HepG2 (cell line): Measurements from ENCODE around the gene SYNJ2. TPM values are rescaled to one million over a fixed set of nuclear protein-coding genes. Genes with fewer than 3 reads are reported as not detected.

ENCODE experiments used
- ATF1 ChIP-seq: IDR thresholded peaks from 2 replicates; pipeline ENCODE4 v1.6.1; 2016; ENCODE audit warnings: mild to moderate bottlenecking, control low read depth
- CC2D1A ChIP-seq: sonication (generic); formaldehyde crosslinking; IDR thresholded peaks from 2 replicates; pipeline ENCODE4 v1.8.1; 2023; ENCODE audit warnings: mild to moderate bottlenecking, missing genetic modification reagents
- CHD2 ChIP-seq: IDR thresholded peaks from 2 replicates; pipeline ENCODE4 v1.6.1; 2011; ENCODE audit warnings: low read depth, low read length, improper control_type of control experiment
- FOXJ3 ChIP-seq: sonication (generic); formaldehyde crosslinking; IDR thresholded peaks from 2 replicates; pipeline ENCODE4 v1.4.0; 2020; ENCODE audit warnings: missing genetic modification reagents, mild to moderate bottlenecking, borderline replicate concordance
- FOXO1 ChIP-seq: sonication (generic); formaldehyde crosslinking; IDR thresholded peaks from 2 replicates; pipeline ENCODE4 v1.4.0; 2020; ENCODE audit warnings: missing genetic modification reagents
- HIVEP1 ChIP-seq: sonication (generic); formaldehyde crosslinking; IDR thresholded peaks from 2 replicates; pipeline ENCODE4 v1.4.0; 2020; ENCODE audit warnings: mild to moderate bottlenecking, missing genetic modification reagents
- HOXD1 ChIP-seq: sonication (generic); formaldehyde crosslinking; IDR thresholded peaks from 2 replicates; pipeline ENCODE4 v1.5.0; 2020; ENCODE audit warnings: missing genetic modification reagents
- JUND ChIP-seq: sonication (generic); formaldehyde crosslinking; IDR thresholded peaks from 2 replicates; pipeline ENCODE4 v1.8.0; 2022; ENCODE audit warnings: mild to moderate bottlenecking, missing genetic modification reagents
- KAT7 ChIP-seq: IDR thresholded peaks from 2 replicates; pipeline ENCODE4 v1.6.1; 2018; ENCODE audit warnings: borderline replicate concordance, missing compliant biosample characterization
- MIER2 ChIP-seq: IDR thresholded peaks from 2 replicates; pipeline ENCODE4 v1.6.1; 2016; ENCODE audit warnings: missing biosample characterization, missing genetic modification reagents
- NFE2L1 ChIP-seq: sonication (generic); formaldehyde crosslinking; IDR thresholded peaks from 2 replicates; pipeline ENCODE4 v1.4.0; 2020; ENCODE audit warnings: missing genetic modification reagents, mild to moderate bottlenecking, borderline replicate concordance
- NFKBIZ ChIP-seq: IDR thresholded peaks from 2 replicates; pipeline ENCODE4 v1.6.1; 2018; ENCODE audit warnings: missing genetic modification reagents, missing compliant biosample characterization
- NR1H2 ChIP-seq: sonication (generic); formaldehyde crosslinking; IDR thresholded peaks from 2 replicates; pipeline ENCODE4 v1.8.1; 2022; ENCODE audit warnings: low read depth, missing genetic modification reagents, borderline replicate concordance
- PITX1 ChIP-seq: sonication (generic); formaldehyde crosslinking; IDR thresholded peaks from 2 replicates; pipeline ENCODE4 v1.5.1; 2020; ENCODE audit warnings: mild to moderate bottlenecking, missing genetic modification reagents
- SIN3A ChIP-seq: IDR thresholded peaks from 2 replicates; pipeline ENCODE4 v1.6.1; 2011; ENCODE audit warnings: low read depth, mild to moderate bottlenecking, control low read depth, low read length, borderline replicate concordance
- TCF12 ChIP-seq, 2 experiments: fragments of 450-650 bp in 1 of 2; sonication (generic) in 1 of 2; formaldehyde crosslinking in 1 of 2; IDR thresholded peaks; 2 replicates each; pipeline versions ENCODE4 v1.6.1 to v1.8.0; 2017 to 2022; ENCODE audit warnings: antibody characterized with exemption in 1 of 2, mild to moderate bottlenecking in 1 of 2, missing genetic modification reagents in 1 of 2, moderate library complexity in 1 of 2
- TSC22D2 ChIP-seq: sonication (generic); formaldehyde crosslinking; IDR thresholded peaks from 2 replicates; pipeline ENCODE4 v1.5.1; 2020; ENCODE audit warnings: missing genetic modification reagents, mild to moderate bottlenecking, borderline replicate concordance
- ZNF331 ChIP-seq: sonication (generic); formaldehyde crosslinking; IDR thresholded peaks from 2 replicates; pipeline ENCODE4 v1.4.0; 2020; ENCODE audit warnings: missing genetic modification reagents
- ZNF761 ChIP-seq: sonication (generic); formaldehyde crosslinking; conservative IDR thresholded peaks from 2 replicates; pipeline ENCODE4 v1.4.0; 2020; ENCODE audit warnings: mild to moderate bottlenecking, missing genetic modification reagents
- ZSCAN21 ChIP-seq: sonication (generic); formaldehyde crosslinking; IDR thresholded peaks from 2 replicates; pipeline ENCODE4 v1.8.0; 2022; ENCODE audit warnings: mild to moderate bottlenecking, missing genetic modification reagents, moderate library complexity, borderline replicate concordance
- polyA plus RNA-seq, 8 experiments: library from polyadenylated mRNA; depleted of rRNA in 3 of 8; stranded (reverse) in 7 of 8; unstranded in 1 of 8; fragments of >200 nt; fragmentation: Illumina TruSeq in 4 of 8; extraction: Trizol in 4 of 8; gene quantifications; 2 replicates each; pipeline versions ENCODE4 v1.2.1 to v1.2.3, GENCODE V29; 2011 to 2016; ENCODE audit warnings: low read depth in 4 of 8, missing spikeins in 1 of 8, mixed read lengths in 1 of 8; ENCODE audit not compliant: insufficient read depth in 1 of 8
- total RNA-seq, 5 experiments: library from RNA; depleted of rRNA; stranded (reverse); fragments of >200 nt; fragmentation: Illumina TruSeq; extraction: Trizol; gene quantifications; 2 replicates each; pipeline ENCODE4 v1.2.3, GENCODE V29; 2016; ENCODE audit warnings: low read depth in 1 of 5
- TF ChIP-seq, protein P1 (sequence below): sonication (generic); IDR thresholded peaks from 2 replicates; pipeline ENCODE4 v1.6.1; 2016; ENCODE audit warnings: low read depth, borderline replicate concordance
- TF ChIP-seq, protein P2 (sequence below): sonication (generic); formaldehyde crosslinking; IDR thresholded peaks from 2 replicates; pipeline ENCODE4 v1.5.1; 2020; ENCODE audit warnings: missing genetic modification reagents, mild to moderate bottlenecking, borderline replicate concordance
- TF ChIP-seq, protein P3 (sequence below): IDR thresholded peaks from 2 replicates; pipeline ENCODE4 v1.6.1; 2012; ENCODE audit warnings: low read depth, low read length, improper control_type of control experiment

The SYNJ2 gene
- total and polyA plus RNA-seq, 2 of the 13 experiments (the other 11 are each of a cell fraction or from before 2014, with no cell fraction given), result 39.1 to 57.6 TPM

DNA sequence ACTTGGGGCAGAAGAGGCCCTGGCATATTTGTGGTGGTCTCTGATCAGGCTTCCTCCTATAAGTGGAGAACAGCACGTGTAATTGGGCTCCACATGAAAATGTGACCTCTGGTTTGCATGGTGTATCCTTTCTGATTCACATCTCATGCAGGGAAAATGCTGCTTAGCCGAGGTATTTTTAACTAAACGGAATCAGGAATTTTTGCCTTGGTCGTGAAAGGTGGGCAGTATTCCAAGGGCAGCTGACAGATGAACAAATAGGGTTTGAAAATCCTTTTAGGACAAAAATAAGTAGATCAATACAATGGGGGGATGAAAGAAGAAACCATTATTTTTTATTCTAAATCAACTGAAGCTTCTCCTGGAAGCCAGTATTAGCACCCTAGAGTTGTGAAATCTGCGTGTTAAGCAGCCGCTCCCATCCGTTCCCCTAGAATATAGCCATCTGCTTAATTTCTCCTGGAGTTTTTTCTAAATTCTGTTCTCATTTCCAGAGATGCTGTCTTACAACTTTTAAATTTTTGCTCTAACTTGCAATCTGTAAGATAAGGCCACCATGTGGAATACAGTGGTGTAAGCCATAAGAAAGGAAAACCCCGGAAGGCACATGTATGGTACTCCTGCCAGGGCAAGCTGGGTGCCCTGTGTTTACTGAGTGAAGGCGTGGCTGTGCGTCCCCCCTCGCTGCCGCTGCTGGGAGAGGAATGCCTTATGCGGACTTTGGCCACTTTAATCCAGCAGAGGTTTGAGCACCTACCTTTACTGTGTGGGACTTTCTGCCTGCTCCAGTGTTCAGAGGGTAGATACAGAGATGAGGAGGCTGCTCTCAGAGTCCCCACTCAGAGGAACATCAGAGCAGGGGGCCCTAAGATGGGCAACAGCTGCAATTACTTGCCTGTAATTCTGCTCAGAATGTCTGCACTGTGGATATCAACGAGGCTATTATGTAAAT is 52.4 kb downstream of the SYNJ2 start (continued):
- TF ChIP-seq ZNF761 (CRISPR knock-in tag) (0 out of 2 replicates have a peak, but pooled peaks have one; percentile 6), ZNF331 (peak; percentile 75; the same call in 1 of the 2 replicates), FOXO1 (peak; percentile 89), NFKBIZ (CRISPR knock-in tag) (peak; percentile 77; the same call in 1 of the 2 replicates), CHD2 (no peak), SIN3A (peak; percentile 76; the same call in 1 of the 2 replicates), TSC22D2 (0 out of 2 replicates have a peak, but pooled peaks have one; percentile 42), JUND (CRISPR knock-in tag) (no peak), KAT7 (peak; percentile 77), CC2D1A (CRISPR knock-in tag) (peak; percentile 67; the same call in 1 of the 2 replicates), PITX1 (CRISPR knock-in tag) (peak; percentile 97), NFE2L1 (CRISPR knock-in tag) (no peak), ATF1 (CRISPR knock-in tag) (no peak), ZSCAN21 (0 out of 2 replicates have a peak, but pooled peaks have one; percentile 37), HIVEP1 (peak; percentile 83; the same call in 1 of the 2 replicates), FOXJ3 (CRISPR knock-in tag) (peak; percentile 90), TCF12 (IDR thresholded peaks at IDR 0.05) (no peak), TCF12 (CRISPR knock-in tag; IDR thresholded peaks at IDR 0.05) (no peak), MIER2 (CRISPR knock-in tag) (0 out of 2 replicates have a peak, but pooled peaks have one; percentile 39), HOXD1 (CRISPR knock-in tag) (no peak), NR1H2 (CRISPR knock-in tag) (no peak; the same call in 1 of the 2 replicates)
- TF ChIP-seq, protein P1, sequence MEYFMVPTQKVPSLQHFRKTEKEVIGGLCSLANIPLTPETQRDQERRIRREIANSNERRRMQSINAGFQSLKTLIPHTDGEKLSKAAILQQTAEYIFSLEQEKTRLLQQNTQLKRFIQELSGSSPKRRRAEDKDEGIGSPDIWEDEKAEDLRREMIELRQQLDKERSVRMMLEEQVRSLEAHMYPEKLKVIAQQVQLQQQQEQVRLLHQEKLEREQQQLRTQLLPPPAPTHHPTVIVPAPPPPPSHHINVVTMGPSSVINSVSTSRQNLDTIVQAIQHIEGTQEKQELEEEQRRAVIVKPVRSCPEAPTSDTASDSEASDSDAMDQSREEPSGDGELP, result peak; percentile 74; the same call in 1 of the 2 replicates
- TF ChIP-seq, protein P2, sequence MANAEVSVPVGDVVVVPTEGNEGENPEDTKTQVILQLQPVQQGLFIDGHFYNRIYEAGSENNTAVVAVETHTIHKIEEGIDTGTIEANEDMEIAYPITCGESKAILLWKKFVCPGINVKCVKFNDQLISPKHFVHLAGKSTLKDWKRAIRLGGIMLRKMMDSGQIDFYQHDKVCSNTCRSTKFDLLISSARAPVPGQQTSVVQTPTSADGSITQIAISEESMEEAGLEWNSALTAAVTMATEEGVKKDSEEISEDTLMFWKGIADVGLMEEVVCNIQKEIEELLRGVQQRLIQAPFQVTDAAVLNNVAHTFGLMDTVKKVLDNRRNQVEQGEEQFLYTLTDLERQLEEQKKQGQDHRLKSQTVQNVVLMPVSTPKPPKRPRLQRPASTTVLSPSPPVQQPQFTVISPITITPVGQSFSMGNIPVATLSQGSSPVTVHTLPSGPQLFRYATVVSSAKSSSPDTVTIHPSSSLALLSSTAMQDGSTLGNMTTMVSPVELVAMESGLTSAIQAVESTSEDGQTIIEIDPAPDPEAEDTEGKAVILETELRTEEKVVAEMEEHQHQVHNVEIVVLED (CRISPR knock-in tag), result peak; percentile 64; the same call in 1 of the 2 replicates
- TF ChIP-seq, protein P3, sequence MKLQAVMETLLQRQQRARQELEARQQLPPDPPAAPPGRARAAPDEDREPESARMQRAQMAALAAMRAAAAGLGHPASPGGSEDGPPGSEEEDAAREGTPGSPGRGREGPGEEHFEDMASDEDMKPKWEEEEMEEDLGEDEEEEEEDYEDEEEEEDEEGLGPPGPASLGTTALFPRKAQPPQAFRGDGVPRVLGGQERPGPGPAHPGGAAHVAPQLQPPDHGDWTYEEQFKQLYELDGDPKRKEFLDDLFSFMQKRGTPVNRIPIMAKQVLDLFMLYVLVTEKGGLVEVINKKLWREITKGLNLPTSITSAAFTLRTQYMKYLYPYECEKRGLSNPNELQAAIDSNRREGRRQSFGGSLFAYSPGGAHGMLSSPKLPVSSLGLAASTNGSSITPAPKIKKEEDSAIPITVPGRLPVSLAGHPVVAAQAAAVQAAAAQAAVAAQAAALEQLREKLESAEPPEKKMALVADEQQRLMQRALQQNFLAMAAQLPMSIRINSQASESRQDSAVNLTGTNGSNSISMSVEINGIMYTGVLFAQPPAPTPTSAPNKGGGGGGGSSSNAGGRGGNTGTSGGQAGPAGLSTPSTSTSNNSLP, result peak; percentile 47; the same call in 1 of the 2 replicates
